ENCODE data around the gene CYP46A1.

GRCh38 chr14:99756796-99757195 lies 72.7 kb downstream of the CYP46A1 start:
- TF ChIP-seq, protein P1, sequence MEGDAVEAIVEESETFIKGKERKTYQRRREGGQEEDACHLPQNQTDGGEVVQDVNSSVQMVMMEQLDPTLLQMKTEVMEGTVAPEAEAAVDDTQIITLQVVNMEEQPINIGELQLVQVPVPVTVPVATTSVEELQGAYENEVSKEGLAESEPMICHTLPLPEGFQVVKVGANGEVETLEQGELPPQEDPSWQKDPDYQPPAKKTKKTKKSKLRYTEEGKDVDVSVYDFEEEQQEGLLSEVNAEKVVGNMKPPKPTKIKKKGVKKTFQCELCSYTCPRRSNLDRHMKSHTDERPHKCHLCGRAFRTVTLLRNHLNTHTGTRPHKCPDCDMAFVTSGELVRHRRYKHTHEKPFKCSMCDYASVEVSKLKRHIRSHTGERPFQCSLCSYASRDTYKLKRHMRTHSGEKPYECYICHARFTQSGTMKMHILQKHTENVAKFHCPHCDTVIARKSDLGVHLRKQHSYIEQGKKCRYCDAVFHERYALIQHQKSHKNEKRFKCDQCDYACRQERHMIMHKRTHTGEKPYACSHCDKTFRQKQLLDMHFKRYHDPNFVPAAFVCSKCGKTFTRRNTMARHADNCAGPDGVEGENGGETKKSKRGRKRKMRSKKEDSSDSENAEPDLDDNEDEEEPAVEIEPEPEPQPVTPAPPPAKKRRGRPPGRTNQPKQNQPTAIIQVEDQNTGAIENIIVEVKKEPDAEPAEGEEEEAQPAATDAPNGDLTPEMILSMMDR (IDR thresholded peaks at IDR 0.05), result no peak
- no peak for TF ChIP-seq ZFX (IDR thresholded peaks at IDR 0.05; ENCODE audit: borderline replicate concordance)

Measured in 22Rv1 (cell line).